Measurements from ENCODE around the gene ZNF326. TPM values are rescaled to one million over a fixed set of nuclear protein-coding genes. Genes with fewer than 3 reads are reported as not detected.
"Not testable (repeated sequence)": the region's sequence is repeated elsewhere in the genome, so short reads cannot be mapped to it uniquely, and the experiment has no call there.

ZNF326 gene
- total and polyA plus RNA-seq, 8 donors, result 12.7 to 96.4 (median 73.5) TPM

DNA sequence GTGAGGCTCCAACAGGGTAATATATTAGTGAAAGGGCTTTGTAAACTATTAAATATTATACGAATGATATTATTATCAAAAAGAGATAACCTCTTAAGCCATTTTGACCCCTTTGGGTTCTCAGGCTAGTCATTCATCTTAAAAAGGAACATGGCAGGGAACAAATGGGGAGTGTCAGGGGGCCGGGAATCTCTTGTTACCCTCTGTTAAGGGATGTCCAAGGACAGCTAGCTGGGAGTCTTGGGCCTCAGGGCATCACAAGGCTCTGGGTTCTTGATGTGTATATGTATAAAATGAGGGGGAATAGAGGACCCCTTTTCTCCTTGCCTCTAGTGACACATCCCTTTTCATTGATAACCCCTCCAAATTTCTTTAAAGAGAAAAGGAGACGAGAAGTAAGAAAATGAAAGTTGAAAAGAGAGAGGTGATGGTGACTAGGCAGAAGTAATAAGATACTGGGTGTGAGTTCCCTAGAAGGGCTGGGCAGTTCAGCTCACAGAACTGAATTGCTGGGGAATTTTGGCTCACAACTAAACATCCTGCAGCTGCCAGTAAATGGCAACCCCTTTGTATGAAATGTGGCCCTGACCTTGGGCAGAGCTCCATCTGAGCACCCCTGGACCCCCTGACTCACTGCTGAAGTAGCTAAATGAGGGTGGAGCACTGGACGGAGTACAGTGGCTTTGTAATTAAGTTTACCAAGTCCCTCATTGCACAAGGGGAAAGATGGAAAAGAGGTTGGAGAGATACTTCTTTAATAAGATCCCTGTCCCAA lies 20.0 kb upstream of the ZNF326 start:
- intact Hi-C loops (cut with DNase I), result no loop called here
- Histone ChIP-seq H3K36me3 (no peaks in the 10 kb centered on the region), H3K4me3 (no peak overlapping the region), H3K9me3 (no peaks in the 10 kb centered on the region), H3K27me3 (no peaks in the 10 kb centered on the region), H3K27ac (no peak overlapping the region), H3K4me1 (peaks cover 0 to 12% of the 10 kb centered on the region in 2 donors)
- TF ChIP-seq, protein P1, sequence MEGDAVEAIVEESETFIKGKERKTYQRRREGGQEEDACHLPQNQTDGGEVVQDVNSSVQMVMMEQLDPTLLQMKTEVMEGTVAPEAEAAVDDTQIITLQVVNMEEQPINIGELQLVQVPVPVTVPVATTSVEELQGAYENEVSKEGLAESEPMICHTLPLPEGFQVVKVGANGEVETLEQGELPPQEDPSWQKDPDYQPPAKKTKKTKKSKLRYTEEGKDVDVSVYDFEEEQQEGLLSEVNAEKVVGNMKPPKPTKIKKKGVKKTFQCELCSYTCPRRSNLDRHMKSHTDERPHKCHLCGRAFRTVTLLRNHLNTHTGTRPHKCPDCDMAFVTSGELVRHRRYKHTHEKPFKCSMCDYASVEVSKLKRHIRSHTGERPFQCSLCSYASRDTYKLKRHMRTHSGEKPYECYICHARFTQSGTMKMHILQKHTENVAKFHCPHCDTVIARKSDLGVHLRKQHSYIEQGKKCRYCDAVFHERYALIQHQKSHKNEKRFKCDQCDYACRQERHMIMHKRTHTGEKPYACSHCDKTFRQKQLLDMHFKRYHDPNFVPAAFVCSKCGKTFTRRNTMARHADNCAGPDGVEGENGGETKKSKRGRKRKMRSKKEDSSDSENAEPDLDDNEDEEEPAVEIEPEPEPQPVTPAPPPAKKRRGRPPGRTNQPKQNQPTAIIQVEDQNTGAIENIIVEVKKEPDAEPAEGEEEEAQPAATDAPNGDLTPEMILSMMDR (IDR thresholded peaks at IDR 0.05), result no peak
- DNase-seq, result no peak
- no peak for ATAC-seq

DNA sequence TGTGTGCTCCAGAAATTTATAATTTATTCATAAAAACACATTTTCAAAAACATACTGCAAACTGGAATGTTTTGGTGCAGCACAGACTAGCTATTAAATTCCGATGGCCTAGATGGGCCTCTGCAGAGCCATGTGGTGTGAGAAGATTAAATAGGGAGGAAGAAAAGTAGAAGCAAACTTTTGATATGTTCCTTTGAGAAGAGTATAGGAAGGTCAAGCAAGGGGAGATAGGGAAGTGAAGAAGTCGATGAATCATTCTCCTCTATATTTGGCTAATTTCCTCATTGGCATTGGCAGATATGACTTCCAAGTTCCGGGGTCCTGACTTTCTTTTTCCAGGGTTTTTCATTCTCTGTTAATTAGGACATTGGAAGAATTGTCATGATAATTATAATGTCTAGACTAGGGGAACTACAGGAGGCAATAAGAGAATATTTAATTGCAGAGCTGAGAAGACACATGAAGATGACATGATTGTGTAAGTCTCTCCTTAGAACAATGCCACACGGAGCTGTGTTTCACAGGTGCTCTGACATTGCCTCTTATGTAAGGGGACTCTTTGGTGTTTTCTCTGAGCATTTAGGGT lies 19.3 kb upstream of the ZNF326 start:
- ATAC-seq, result no peak
- Histone ChIP-seq H3K27me3 (no peaks in the 10 kb centered on the region), H3K36me3 (no peaks in the 10 kb centered on the region), H3K4me3 (no peak overlapping the region), H3K27ac (no peak overlapping the region), H3K4me1 (peaks cover 0 to 12% of the 10 kb centered on the region in 2 donors), H3K9me3 (no peaks in the 10 kb centered on the region)
- intact Hi-C loops (cut with DNase I), result no loop called here
- DNase-seq, result no peak
- TF ChIP-seq, protein P1 (IDR thresholded peaks at IDR 0.05), result no peak

- intact Hi-C loops (cut with DNase I), result no loop called here
- TF ChIP-seq, protein P1 (IDR thresholded peaks at IDR 0.05), result no peak
- no peaks in the 10 kb centered on the region for H3K9me3 ChIP-seq
- H3K27me3 ChIP-seq, result no peaks in the 10 kb centered on the region
- no peaks in the 10 kb centered on the region for H3K36me3 ChIP-seq
- ATAC-seq (no peak), DNase-seq (no peak)
- no peak overlapping the region for H3K4me3 ChIP-seq
- H3K4me1 ChIP-seq, result peaks cover 0 to 12% of the 10 kb centered on the region in 2 donors
- no peak overlapping the region for H3K27ac ChIP-seq
These were observed 16.2 kb upstream of the ZNF326 start for GRCh38 chr1:89978755-89979154.

DNA sequence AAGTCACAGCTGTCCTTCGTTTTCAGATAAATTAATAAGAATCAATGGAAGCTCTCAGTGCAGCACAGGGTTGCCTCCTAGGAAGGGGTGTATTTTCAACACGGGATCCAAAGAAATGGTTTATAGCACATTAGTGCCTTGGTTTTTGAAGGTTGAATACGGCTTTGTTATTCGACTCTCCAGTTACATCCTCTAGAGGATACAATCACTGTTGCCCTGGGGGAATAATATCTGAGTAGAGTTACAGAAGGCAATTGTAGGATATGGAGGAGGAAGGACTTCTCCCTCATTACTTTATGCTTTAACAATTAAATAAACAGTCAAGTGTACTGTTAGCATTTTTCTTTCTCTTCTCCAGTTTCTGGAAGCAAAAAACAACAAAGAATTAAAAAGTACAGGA lies 14.3 kb upstream of the ZNF326 start:
- intact Hi-C loops (cut with DNase I), result loop anchor here in 1 of 2 donors (10.0 kb wide), 1 partner anchor 176 kb away; no protein-coding TSS in a partner anchor
- TF ChIP-seq, protein P1 (IDR thresholded peaks at IDR 0.05), result no peak
- ATAC-seq (no peak), DNase-seq (no peak)
- Histone ChIP-seq H3K4me3 (no peak overlapping the region), H3K4me1 (peaks cover 0 to 2% of the 10 kb centered on the region in 2 donors), H3K27me3 (no peaks in the 10 kb centered on the region), H3K36me3 (no peaks in the 10 kb centered on the region), H3K9me3 (no peaks in the 10 kb centered on the region), H3K27ac (no peak overlapping the region)

DNA sequence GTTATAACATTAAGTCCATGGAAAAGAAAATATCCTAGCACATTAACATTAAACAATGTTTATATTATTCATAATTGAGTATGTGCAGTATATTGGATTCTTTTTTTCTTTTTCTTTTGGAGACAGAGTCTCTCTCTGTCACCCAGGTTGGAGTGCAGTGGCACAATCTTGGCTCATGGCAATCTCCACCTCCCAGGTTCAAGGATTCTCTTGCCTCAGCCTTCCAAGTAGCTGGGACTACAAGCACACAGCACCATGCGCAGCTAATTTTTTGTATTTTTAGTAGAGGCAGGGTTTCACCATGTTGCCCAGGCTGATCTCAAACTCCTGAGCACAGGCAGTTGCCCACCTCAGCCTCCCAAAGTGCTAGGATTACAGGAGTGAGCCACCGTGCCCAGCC lies 12.1 kb upstream of the ZNF326 start:
- H3K27ac ChIP-seq, H3K4me3 ChIP-seq, H3K4me1 ChIP-seq, DNase-seq, H3K9me3 ChIP-seq, H3K27me3 ChIP-seq, H3K36me3 ChIP-seq, ATAC-seq: not testable (repeated sequence)
- intact Hi-C loops (cut with DNase I), result loop anchor here in 1 of 2 donors (10.0 kb wide), 1 partner anchor 178 kb away; no protein-coding TSS in a partner anchor

DNA sequence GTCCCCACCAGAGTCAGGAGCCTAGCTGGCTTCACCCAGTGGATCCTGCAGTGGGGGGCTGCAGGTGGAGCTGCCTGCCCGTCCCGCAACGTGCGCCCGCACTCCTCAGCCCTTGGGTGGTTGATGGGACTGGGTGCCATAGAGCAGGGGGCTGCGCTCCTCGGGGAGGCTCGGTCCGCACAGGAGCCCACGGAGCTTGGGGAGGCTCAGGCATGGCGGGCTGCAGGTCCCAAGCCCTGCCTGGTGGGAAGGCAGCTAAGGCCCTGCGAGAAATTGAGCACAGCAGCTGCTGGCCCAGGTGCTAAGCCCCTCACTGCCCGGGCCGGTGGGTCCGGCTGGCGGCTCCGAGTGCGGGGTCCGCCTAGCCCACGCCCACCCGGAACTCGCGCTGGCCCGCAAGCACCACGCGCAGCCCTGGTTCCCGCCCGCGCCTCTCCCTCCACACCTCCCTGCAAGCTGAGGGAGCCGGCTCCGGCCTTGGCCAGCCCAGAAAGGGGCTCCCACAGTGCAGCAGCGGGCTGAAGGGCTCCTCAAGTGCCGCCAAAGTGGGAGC lies 10.3 kb upstream of the ZNF326 start:
- H3K27me3 ChIP-seq, H3K4me1 ChIP-seq, H3K4me3 ChIP-seq, H3K27ac ChIP-seq, ATAC-seq, DNase-seq, H3K9me3 ChIP-seq, H3K36me3 ChIP-seq: not testable (repeated sequence)
- intact Hi-C loops (cut with DNase I), result loop anchor here (5.0 to 10.0 kb wide), 3 partner anchors 180 to 352 kb away; partner anchors contain the start of gene LRRC8C (in 1 of the 2)
